Endothelial cell of umbilical vein (primary cell): ENCODE data around the gene MT1H. TPM values are rescaled to one million over a fixed set of nuclear protein-coding genes. Genes with fewer than 3 reads are reported as not detected.

Source experiments
- BruUV-seq: library from RNA; stranded (reverse); fragments of 400-500 nt; replicated peaks from 2 replicates; lab custom pipeline; 2021; lab: Mats Ljungman, UMichigan
- CTCF ChIA-PET: fragments of 300-600, 350-600 bp; sonication (Branson Sonifier 250); formaldehyde crosslinking; loops from one replicate; lab custom pipeline; 2021; ENCODE audit warnings: antibody characterized with exemption, inconsistent platforms; lab: Charles Lee
- POLR2A ChIA-PET: fragments of 300-600, 350-600 bp; sonication (Branson Sonifier 250); formaldehyde crosslinking; loops from one replicate; lab custom pipeline; 2021; ENCODE audit warnings: antibody characterized with exemption, inconsistent platforms; lab: Charles Lee
- DNase-seq: peaks from one replicate; pipeline ENCODE4 v3.0.0-alpha.2; 2011; ENCODE audit warnings: low read depth, low spot score
- FAIRE-seq: peaks from 2 replicates; lab custom pipeline; 2011; peaks lifted over from hg19 to GRCh38; lab: Jason Lieb, UNC
- H2AFZ ChIP-seq: 2 replicates; pipeline ENCODE4 v1.6.0; 2012; ENCODE audit warnings: low read depth, low read length, control low read depth, inconsistent platforms
- H3K27ac ChIP-seq: 2 replicates; pipeline ENCODE4 v1.5.1; 2011; ENCODE audit warnings: low read depth, mild to moderate bottlenecking, control low read depth, low read length, moderate library complexity; ENCODE audit not compliant: insufficient read depth
- H3K27me3 ChIP-seq, 2 experiments: 2 replicates each; pipeline versions ENCODE4 v1.6.0 to v1.6.1; 2011; ENCODE audit warnings: low read length in 2 of 2, mixed read lengths in 1 of 2; ENCODE audit not compliant: control insufficient read depth in 2 of 2, insufficient read depth in 2 of 2
- H3K36me3 ChIP-seq, 2 experiments: 2 replicates in 1 of 2; 3 replicates in 1 of 2; pipeline ENCODE4 v1.5.1; 2011; ENCODE audit warnings: low read length in 2 of 2, mild to moderate bottlenecking in 1 of 2, moderate library complexity in 1 of 2; ENCODE audit not compliant: control insufficient read depth in 2 of 2, insufficient read depth in 2 of 2; ENCODE audit errors: extremely low read depth in 1 of 2
- H3K4me1 ChIP-seq: 3 replicates; pipeline ENCODE4 v1.5.1; 2011; ENCODE audit warnings: mild to moderate bottlenecking, low read length; ENCODE audit not compliant: control insufficient read depth, insufficient read depth; ENCODE audit errors: extremely low read depth
- H3K4me2 ChIP-seq: 2 replicates; pipeline ENCODE4 v1.6.1; 2011; ENCODE audit warnings: low read length, control low read depth, mixed read lengths; ENCODE audit not compliant: insufficient read depth
- H3K4me3 ChIP-seq, 3 experiments: fragments of 200-600 bp in 1 of 3; sonication (generic), shearing (Covaris generic) in 1 of 3; replicated peaks in 1 of 3; 2 replicates each; pipeline ENCODE4 v1.5.1; 2011 to 2016; ENCODE audit warnings: control low read depth in 3 of 3, low read length in 3 of 3, mild to moderate bottlenecking in 2 of 3, inconsistent platforms in 1 of 3, low read depth in 1 of 3, moderate library complexity in 1 of 3; ENCODE audit not compliant: insufficient read depth in 1 of 3
- H3K79me2 ChIP-seq: 2 replicates; pipeline ENCODE4 v1.6.0; 2012; ENCODE audit warnings: low read length, inconsistent platforms; ENCODE audit not compliant: control insufficient read depth, insufficient read depth
- H3K9ac ChIP-seq: replicated peaks from 2 replicates; pipeline ENCODE3; 2011; ENCODE audit warnings: low read length, control low read depth; ENCODE audit not compliant: insufficient read depth; ENCODE audit errors: extremely low read depth
- H3K9me1 ChIP-seq: replicated peaks from 3 replicates; pipeline ENCODE4 v1.6.0; 2011; ENCODE audit warnings: mild to moderate bottlenecking, low read length; ENCODE audit not compliant: control insufficient read depth, insufficient read depth; ENCODE audit errors: extremely low read depth
- H3K9me3 ChIP-seq: replicated peaks from 2 replicates; pipeline ENCODE4 v1.5.1; 2012; ENCODE audit warnings: low read length, inconsistent platforms; ENCODE audit not compliant: control insufficient read depth, insufficient read depth
- H4K20me1 ChIP-seq: replicated peaks from 2 replicates; pipeline ENCODE3; 2011; ENCODE audit warnings: mild to moderate bottlenecking, low read length; ENCODE audit not compliant: control insufficient read depth, insufficient read depth; ENCODE audit errors: extremely low read depth
- EZH2 ChIP-seq: IDR thresholded peaks from 2 replicates; pipeline ENCODE4 v1.6.1; 2012; ENCODE audit warnings: borderline replicate concordance, low read depth, mild to moderate bottlenecking, moderate library complexity, low read length, inconsistent platforms; ENCODE audit not compliant: severe bottlenecking
- FOS ChIP-seq: IDR thresholded peaks from 2 replicates; pipeline ENCODE4 v1.6.1; 2011; ENCODE audit warnings: mild to moderate bottlenecking, low read length, moderate library complexity, borderline replicate concordance; ENCODE audit not compliant: insufficient read depth
- GATA2 ChIP-seq: IDR thresholded peaks from 2 replicates; pipeline ENCODE4 v1.7.0; 2011; ENCODE audit warnings: low read depth, mild to moderate bottlenecking, moderate library complexity, mixed read lengths, low read length; ENCODE audit not compliant: insufficient read length, insufficient read depth
- JUN ChIP-seq: IDR thresholded peaks from 2 replicates; pipeline ENCODE4 v1.6.1; 2011; ENCODE audit warnings: borderline replicate concordance, low read depth; ENCODE audit not compliant: insufficient read length, insufficient read depth
- MAX ChIP-seq: IDR thresholded peaks from 2 replicates; pipeline ENCODE4 v1.6.1; 2011; ENCODE audit not compliant: insufficient read depth, insufficient read length
- MYC ChIP-seq: IDR thresholded peaks from one replicate; pipeline ENCODE4 v1.6.1; 2011; ENCODE audit warnings: mild to moderate bottlenecking, low read depth, low read length
- POLR2A ChIP-seq: IDR thresholded peaks from 2 replicates; pipeline ENCODE4 v1.6.1; 2012; ENCODE audit warnings: low read depth, mild to moderate bottlenecking, control low read depth, low read length
- POLR2AphosphoS5 ChIP-seq: IDR thresholded peaks from 2 replicates; pipeline ENCODE4 v1.6.1; 2012; ENCODE audit warnings: low read depth, mild to moderate bottlenecking, control low read depth, low read length, moderate library complexity; ENCODE audit not compliant: insufficient read depth
- dilution Hi-C: fragments of 300-500 bp; cut with MboI; formaldehyde crosslinking; loops from one replicate; pipeline ENCODE4 v1.15.0; 2019; ENCODE audit warnings: low sequenced_read_pairs; ENCODE audit not compliant: extremely low pct_ligation_motif_present
- intact Hi-C: fragments of 100-400 bp; cut with micrococcal nuclease; formaldehyde crosslinking; loops from one replicate; pipeline ENCODE4 v1.10.0; 2022
- polyA plus RNA-seq, 4 experiments: library from polyadenylated mRNA; depleted of rRNA in 3 of 4; stranded (reverse) in 3 of 4; unstranded in 1 of 4; fragments of >200 nt; gene quantifications; 2 replicates each; pipeline versions ENCODE4 v1.2.1 to v1.2.3, GENCODE V29; 2011 to 2012; ENCODE audit warnings: missing spikeins in 1 of 4
- total RNA-seq: library from RNA; stranded (reverse); gene quantifications from 2 replicates; pipeline ENCODE4 v1.2.3, GENCODE V29; 2021
- TF ChIP-seq, protein P1 (sequence below), 2 donors: IDR thresholded peaks; 1 replicate in 1 of 2; 2 replicates in 1 of 2; pipeline ENCODE4 v1.5.1; 2011; ENCODE audit warnings: low read length in 2 of 2, mild to moderate bottlenecking in 2 of 2, moderate library complexity in 2 of 2, control low read depth in 1 of 2, inconsistent platforms in 1 of 2, low read depth in 1 of 2; ENCODE audit not compliant: insufficient read depth in 1 of 2; ENCODE audit errors: extremely low read depth in 1 of 2

Gene MT1H
- total and polyA plus RNA-seq, 2 donors (not counting 3 experiments of a cell fraction or from before 2014, with no cell fraction given): not detected

DNA sequence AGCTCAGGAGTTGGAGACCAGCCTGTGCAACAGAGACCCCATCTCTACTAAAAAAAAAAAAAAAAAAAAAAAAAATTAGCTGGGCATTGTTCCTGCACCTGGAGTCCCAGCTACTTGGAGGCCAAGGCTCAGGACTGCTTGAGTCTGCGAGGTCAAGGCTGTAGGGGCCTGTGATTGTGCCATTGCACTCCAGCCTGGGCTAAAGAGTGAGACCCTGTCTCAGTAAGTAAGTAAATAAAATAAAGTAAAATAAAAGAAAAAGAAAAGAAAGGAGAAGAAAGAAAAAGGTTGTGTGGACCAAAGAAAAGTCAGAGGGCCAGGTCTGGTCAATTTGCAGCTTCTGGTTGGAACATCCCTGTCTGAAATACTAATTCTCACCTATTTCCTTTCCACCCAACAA is 31.0 kb downstream of the MT1H start:
- FAIRE-seq: no peak
- POLR2A ChIA-PET: interaction anchor here (1.4 kb wide), 1 partner anchor 83 kb away, joined by 3 read pairs; no protein-coding TSS in a partner anchor

More for the DNA sequence above, 31.0 kb downstream of the MT1H start:
- H2AFZ ChIP-seq: no peak overlapping the region
- CTCF ChIA-PET: interaction anchor here (0.6 to 4.3 kb wide), 20 partner anchors 10 to 1653 kb away, joined by 3 to 142 read pairs (median 7); partner anchors contain the start of genes MT1A and MT1E
- H3K9ac ChIP-seq: no peak overlapping the region
- no peaks in the 10 kb centered on the region for H3K4me1 ChIP-seq
- H3K36me3 ChIP-seq: no peaks in the 10 kb centered on the region
- no peak overlapping the region for H3K27ac ChIP-seq
- BruUV-seq: no TSS peak
- TF ChIP-seq MAX (no peak), POLR2AphosphoS5 (no peak), POLR2A (no peak), GATA2 (no peak), EZH2 (no peak), MYC (no peak), FOS (no peak), JUN (no peak)
- TF ChIP-seq, protein P1, sequence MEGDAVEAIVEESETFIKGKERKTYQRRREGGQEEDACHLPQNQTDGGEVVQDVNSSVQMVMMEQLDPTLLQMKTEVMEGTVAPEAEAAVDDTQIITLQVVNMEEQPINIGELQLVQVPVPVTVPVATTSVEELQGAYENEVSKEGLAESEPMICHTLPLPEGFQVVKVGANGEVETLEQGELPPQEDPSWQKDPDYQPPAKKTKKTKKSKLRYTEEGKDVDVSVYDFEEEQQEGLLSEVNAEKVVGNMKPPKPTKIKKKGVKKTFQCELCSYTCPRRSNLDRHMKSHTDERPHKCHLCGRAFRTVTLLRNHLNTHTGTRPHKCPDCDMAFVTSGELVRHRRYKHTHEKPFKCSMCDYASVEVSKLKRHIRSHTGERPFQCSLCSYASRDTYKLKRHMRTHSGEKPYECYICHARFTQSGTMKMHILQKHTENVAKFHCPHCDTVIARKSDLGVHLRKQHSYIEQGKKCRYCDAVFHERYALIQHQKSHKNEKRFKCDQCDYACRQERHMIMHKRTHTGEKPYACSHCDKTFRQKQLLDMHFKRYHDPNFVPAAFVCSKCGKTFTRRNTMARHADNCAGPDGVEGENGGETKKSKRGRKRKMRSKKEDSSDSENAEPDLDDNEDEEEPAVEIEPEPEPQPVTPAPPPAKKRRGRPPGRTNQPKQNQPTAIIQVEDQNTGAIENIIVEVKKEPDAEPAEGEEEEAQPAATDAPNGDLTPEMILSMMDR (IDR thresholded peaks at IDR 0.05; ENCODE audit: extremely low read depth in 1 of 2, insufficient read depth in 1 of 2, low read depth in 1 of 2, low read length in 2 of 2): no peak
- no peaks in the 10 kb centered on the region for H3K9me1 ChIP-seq
- H3K27me3 ChIP-seq: no peaks in the 10 kb centered on the region
- H3K4me2 ChIP-seq: no peak overlapping the region
- dilution Hi-C loops (no loop called here), intact Hi-C loops (loop anchor here (10.0 kb wide), 2 partner anchors 226 to 386 kb away; no protein-coding TSS in a partner anchor)
- no peaks in the 10 kb centered on the region for H3K9me3 ChIP-seq
- H3K79me2 ChIP-seq: no peaks in the 10 kb centered on the region
- no peaks in the 10 kb centered on the region for H4K20me1 ChIP-seq
- DNase-seq: no peak
- no peak overlapping the region for H3K4me3 ChIP-seq
